AG09319 (cell line): ENCODE data around the gene GRK4.
A peak's percentile ranks its signal among the peaks of the same experiment; 100 is the strongest.
"Not testable (repeated sequence)": the region's sequence is repeated elsewhere in the genome, so short reads cannot be mapped to it uniquely, and the experiment has no call there.

ENCODE experiments used
- DNase-seq: peaks from one replicate; pipeline ENCODE4 v3.0.0-alpha.2; 2010; ENCODE audit warnings: low read depth; ENCODE audit errors: extremely low read depth
- CTCF ChIP-seq: IDR thresholded peaks from 2 replicates; pipeline ENCODE4 v1.5.1; 2011; ENCODE audit warnings: low read depth, mild to moderate bottlenecking, inconsistent platforms, low read length, moderate library complexity

Gene GRK4

DNA sequence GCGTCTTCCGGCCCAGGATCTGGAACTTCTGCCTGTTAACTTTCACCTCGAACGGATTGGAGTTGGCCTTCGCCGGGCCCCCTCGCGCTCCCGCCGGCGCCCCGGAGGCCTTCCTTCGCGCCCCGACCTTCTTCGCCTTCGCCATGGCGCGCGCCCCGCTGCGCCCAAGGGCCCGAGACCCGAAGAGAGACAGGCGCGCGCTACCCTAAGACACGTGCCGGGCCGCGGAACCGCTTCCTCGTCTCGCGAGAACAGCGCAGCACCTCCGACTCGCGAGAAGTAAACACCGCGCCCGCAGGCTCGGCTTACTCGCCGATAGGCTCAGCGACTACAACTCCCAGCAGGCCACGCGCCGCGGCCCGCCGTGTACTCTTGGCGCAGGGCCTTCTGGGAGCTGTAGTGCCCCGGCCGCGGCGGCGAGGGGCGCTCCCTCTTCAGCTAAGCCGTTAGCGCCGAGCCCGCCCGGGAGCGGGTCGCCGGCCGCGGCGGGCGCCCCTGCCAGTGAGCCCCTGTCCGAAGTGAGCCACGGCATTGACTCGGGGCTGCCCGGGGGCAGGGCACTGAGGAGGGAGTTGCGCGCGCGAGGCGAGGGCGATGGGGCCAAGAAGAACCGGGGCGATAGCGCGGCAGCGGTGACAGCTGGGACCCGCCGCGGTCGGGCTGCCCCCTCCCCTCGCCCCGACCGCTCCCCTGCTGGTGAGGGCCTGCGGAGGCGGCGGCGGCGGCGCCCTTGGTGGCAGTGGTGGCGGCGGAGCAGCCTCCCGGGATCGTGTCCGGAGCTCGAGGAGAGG is at the start of gene GRK4, which contains the start of gene NOP14:
Gene GRK4 (plus strand): TSS at position 397 of the 791 bp plus-strand sequence. CDS start 500 bp downstream, outside the sequence.
Gene NOP14 (minus strand): TSS at position 232 of the 791 bp plus-strand sequence. CDS start 87 bp downstream, at position 145.
- peak; percentile 97 for DNase-seq
- TF ChIP-seq CTCF = peak; percentile 18

- no peak for DNase-seq
- TF ChIP-seq CTCF = no peak
Measured at GRCh38 chr4:2914256-2915126, 48.9 kb upstream of the GRK4 start.

DNA sequence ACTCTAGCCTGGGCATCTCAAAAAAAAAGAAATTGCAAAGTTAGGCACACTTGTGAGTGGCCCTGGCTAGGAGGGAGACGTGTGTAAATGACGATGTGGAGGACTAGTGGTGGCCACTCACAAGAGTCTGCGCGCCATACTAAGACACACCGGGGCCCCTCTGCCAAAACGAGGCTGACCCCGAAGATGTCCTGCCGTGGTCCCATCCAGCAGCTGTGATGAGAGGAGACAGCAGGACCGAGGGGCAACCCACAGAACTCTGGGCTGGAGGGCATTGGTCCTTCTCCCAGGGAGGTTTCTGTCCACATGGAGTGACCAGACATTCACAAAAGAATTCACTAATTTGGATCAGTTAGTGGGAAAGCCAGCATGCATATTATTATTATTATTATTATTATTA is 47.6 kb upstream of the GRK4 start:
- TF ChIP-seq CTCF = no peak
- no peak for DNase-seq

DNA sequence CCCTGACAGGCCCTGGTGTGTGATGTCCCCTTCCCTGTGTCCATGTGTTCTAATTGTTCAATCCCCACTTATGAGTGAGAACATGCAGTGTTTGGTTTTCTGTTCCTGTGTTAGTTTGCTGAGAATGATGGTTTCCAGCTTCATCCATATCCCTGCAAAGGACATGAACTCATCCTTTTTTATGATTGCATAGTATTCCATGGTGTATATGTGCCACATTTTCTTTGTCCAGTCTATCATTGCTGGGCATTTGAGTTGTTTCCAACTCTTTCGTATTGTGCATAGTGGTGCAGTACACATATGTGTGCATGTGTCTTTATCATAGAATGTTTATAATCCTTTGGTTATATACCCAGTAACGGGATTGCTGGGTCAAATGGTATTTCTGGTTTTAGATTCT is 46.7 kb upstream of the GRK4 start:
- not testable (repeated sequence) for DNase-seq

DNA sequence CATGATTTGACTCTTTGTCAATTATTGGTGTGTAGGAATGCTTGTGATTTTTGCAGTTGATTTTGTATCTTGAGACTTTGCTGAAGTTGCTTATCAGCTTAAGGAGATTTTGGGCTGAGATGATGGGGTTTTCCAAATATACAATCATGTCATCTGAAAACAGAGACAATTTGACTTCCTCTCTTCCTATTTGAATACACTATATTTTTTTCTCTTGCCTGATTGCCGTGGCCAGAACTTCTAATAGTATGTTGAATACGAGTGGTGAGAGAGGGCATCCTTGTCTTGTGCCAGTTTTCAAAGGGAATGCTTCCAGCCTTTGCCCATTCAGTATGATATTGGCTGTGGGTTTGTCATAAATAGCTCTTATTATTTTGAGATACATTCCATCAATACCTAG is 45.1 kb upstream of the GRK4 start:
- not testable (repeated sequence) for DNase-seq

DNA sequence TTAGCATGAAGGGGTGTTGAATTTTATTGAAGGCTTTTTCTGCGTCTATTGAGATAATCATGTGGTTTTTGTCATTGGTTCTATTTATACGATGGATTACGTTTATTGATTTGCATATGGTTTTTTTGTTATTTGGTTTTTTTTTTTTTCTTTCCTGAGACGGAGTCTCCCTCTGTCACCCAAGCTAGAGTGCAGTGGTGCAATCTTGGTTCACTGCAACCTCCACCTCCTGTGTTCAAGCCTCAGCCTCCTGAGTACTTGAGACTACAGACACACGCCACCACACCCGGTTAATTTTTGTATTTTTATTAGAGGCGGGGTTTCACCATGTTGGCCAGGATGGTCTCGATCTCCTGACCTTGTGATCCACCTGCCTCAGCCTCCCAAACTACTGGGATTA is 44.7 kb upstream of the GRK4 start:
- not testable (repeated sequence) for DNase-seq

DNA sequence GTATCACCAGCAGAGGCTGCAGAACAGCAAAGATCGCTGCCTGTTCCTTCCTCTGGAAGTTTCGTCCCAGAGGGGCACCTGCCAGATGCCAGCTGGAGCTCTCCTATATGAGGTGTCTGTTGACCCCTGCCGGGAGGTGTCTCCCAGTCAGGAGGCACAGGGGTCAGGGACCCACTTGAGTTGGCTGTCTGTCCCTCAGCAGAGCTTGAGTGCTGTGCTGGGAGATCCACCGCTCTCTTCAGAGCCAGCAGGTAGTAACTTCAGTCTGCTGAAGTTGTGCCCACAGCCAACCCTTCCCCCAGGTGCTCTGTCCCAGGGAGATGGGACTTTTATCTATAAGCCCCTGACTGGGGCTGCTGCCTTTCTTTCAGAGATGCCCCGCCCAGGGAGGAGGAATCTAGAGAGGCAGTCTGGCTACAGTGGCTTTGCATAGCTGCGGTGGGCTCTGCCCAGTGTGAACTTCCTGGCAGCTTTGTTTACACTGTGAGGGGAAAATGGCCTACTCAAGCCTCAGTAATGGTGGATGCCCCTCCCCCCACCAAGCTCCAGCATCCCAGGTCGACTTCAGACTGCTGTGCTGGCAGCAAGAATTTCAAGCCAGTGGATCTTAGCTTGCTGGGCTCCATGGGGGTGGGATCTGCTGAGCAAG is 40.8 kb upstream of the GRK4 start:
- not testable (repeated sequence) for DNase-seq

DNA sequence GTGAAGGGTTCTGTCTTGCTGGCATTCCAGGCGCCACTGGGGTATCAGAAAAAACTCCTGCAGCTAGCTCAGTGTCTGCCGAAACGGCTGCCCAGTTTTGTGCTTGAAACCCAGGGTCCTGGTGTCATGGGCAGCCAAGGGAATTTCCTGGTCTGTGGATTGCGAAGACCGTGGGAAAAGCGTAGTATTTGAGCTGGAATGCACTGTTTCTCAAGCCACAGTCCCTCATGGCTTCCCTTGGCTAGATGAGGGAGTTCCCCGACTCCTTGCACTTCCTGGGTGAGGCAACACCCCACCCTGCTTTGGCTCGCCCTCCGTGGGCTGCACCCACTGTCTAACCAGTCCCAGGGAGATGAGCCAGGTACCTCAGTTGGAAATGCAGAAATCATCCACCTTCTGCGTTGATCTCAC is 40.2 kb upstream of the GRK4 start:
- TF ChIP-seq CTCF = no peak
- no peak for DNase-seq

DNA sequence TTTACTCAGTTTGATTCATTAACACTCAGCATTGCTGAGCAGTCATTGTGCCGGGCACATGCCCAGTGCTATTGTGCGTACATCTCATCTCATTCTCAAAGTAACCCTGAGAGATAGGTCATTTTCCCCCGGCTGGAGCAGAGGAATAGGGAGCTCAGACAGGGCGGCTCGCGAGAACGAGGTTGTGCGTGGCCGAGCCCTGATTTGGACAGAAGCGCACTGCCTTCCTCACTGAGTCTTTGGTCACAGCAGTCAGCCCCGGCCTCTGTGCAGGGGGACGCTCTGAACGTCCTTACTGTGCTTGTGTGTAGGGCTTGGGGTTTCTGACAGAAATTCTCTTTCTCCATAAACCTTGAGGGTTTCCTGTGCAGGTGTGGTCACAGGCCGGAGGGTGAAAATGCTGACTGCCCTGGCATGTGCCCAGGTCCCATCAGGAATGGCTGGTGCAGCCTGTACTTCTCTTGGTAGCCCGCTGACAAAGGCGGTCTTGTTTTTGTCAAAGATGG is 39.6 kb upstream of the GRK4 start:
- TF ChIP-seq CTCF = no peak
- no peak for DNase-seq
